Natural killer cell (primary cell): ENCODE results near the gene SH2D6. TPM values are rescaled to one million over a fixed set of nuclear protein-coding genes. Genes with fewer than 3 reads are reported as not detected.

Experiments
- ATAC-seq, 3 donors: fragments of 150-1000 bp in 2 of 3; fragments of 200-7000 bp in 1 of 3; cut with Tn5 transposase; 1 replicate in 1 of 3; 2 replicates in 2 of 3; pipeline ENCODE4 v1.10.0; 2021; ENCODE audit warnings: mild to moderate bottlenecking in 2 of 3, moderate library complexity in 2 of 3
- DNase-seq, 2 donors: peaks; one replicate each; pipeline versions ENCODE4 v3.0.0 to v3.0.0-alpha.2; 2013 to 2021; ENCODE audit warnings: mixed read lengths in 1 of 2
- H3K27ac ChIP-seq: one replicate; pipeline ENCODE4 v1.5.1; 2013; ENCODE audit warnings: mild to moderate bottlenecking, low read length
- H3K27me3 ChIP-seq: one replicate; pipeline ENCODE4 v1.6.1; 2013; ENCODE audit warnings: low read length; ENCODE audit not compliant: control insufficient read depth, insufficient read depth
- H3K36me3 ChIP-seq: one replicate; pipeline ENCODE4 v1.6.1; 2013; ENCODE audit warnings: low read length; ENCODE audit not compliant: control insufficient read depth, insufficient read depth
- H3K4me1 ChIP-seq: one replicate; pipeline ENCODE4 v1.6.1; 2013; ENCODE audit warnings: low read length; ENCODE audit not compliant: control insufficient read depth, insufficient read depth
- H3K4me3 ChIP-seq: one replicate; pipeline ENCODE4 v1.5.1; 2013; ENCODE audit warnings: low read length
- H3K9me3 ChIP-seq: one replicate; pipeline ENCODE4 v1.6.1; 2013; ENCODE audit warnings: low read length; ENCODE audit not compliant: control insufficient read depth, insufficient read depth
- H3K27ac Mint-ChIP-seq, 2 donors: one replicate each; pipeline ENCODE4 v1.8.0; 2022; ENCODE audit warnings: mild to moderate bottlenecking in 2 of 2, mixed read lengths in 2 of 2, moderate library complexity in 1 of 2
- H3K27me3 Mint-ChIP-seq, 2 donors: one replicate each; pipeline ENCODE4 v1.8.0; 2022; ENCODE audit warnings: low read depth in 2 of 2, mixed read lengths in 2 of 2
- H3K36me3 Mint-ChIP-seq: one replicate; pipeline ENCODE4 v1.8.0; 2022; ENCODE audit warnings: mixed read lengths
- H3K4me1 Mint-ChIP-seq, 2 donors: one replicate each; pipeline ENCODE4 v1.8.0; 2022; ENCODE audit warnings: mixed read lengths in 2 of 2
- H3K4me3 Mint-ChIP-seq: one replicate; pipeline ENCODE4 v1.8.0; 2022; ENCODE audit warnings: mild to moderate bottlenecking, moderate library complexity, mixed read lengths
- H3K9me3 Mint-ChIP-seq, 2 donors: one replicate each; pipeline ENCODE4 v1.8.0; 2022; ENCODE audit warnings: mixed read lengths in 2 of 2
- WGBS: methylation state at CpG from one replicate; pipeline ENCODE4 v1.1.7; 2013; ENCODE audit warnings: missing lambda C conversion rate; ENCODE audit not compliant: insufficient coverage; 5-methylcytosine and 5-hydroxymethylcytosine counted together
- intact Hi-C: fragments of 100-400 bp; cut with micrococcal nuclease; formaldehyde crosslinking; loops from one replicate; pipeline ENCODE4 v1.14.2; 2022
- total RNA-seq, 4 donors: library from RNA; stranded (reverse); fragments of 120-200 nt in 1 of 4; gene quantifications; one replicate each; pipeline versions ENCODE4 v1.2.3 to v1.2.4, GENCODE V29; 2013 to 2022
- TF ChIP-seq, protein P1 (sequence below): fragments of 200-600 bp; IDR thresholded peaks from one replicate; pipeline ENCODE4 v1.8.0; 2022; ENCODE audit warnings: antibody characterized with exemption

The SH2D6 gene
- total RNA-seq, 3 donors from 2014 or later (not counting 1 experiment from before 2014, with no cell fraction given): 0.21 to 0.57 TPM; not detected in 1

DNA sequence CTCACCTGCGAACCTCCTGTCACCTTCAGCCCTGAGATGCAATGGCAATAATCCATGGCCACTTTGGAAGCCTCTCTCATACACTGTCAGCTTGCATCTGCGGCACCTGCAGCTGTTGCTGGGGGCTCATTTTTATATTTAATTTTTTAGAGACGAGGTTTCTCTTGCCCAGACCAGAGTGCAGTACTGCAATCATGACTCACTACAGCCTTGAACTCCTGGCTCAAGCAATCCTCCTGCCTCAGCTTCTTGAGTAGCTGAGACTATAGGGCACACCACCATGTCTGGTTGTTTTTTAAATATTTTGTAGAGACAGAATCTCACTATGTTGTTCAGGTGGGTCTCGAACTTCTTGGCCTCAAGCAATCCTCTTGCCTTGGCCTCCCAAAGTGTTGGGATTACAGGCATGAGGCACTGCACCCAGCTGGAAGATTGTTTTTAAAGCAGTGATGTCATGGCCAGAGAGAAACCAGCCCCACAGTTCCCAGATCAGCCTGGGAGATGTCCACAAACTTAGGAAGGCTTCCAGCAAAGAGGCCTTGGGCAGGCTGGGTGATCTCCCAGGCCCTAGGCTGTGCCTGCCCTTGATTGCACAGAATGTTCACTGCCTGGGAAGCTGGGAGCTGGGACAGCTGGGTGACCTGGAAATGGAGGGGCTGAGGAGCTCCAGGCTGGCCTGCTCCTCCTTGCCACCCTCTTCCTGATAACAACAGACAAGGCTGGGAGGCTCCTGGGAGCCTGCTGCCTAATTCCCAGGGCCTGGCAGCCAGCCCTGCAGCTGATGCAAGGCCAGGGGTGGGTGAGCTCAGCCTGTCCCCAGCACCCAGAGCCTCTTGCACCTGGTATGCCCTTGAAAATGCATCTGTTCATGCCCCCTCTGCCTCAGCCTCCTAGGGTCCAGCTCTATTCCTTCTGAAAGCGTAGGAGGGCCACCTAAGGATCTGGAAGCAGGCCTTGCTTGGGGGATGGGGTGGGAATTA, 27.1 kb downstream of the SH2D6 start:
- Histone ChIP-seq H3K27ac (no peak overlapping the region), H3K9me3 (no peaks in the 10 kb centered on the region), H3K4me3 (no peak overlapping the region), H3K4me1 (no peaks in the 10 kb centered on the region), H3K36me3 (no peaks in the 10 kb centered on the region), H3K27me3 (no peaks in the 10 kb centered on the region)
- Mint-ChIP-seq H3K27ac (no peak overlapping the region), H3K4me1 (no peaks in the 10 kb centered on the region), H3K27me3 (no peaks in the 10 kb centered on the region), H3K36me3 (no peaks in the 10 kb centered on the region), H3K4me3 (no peak overlapping the region), H3K9me3 (no peaks in the 10 kb centered on the region)
- ATAC-seq (no peak), DNase-seq (no peak)
- intact Hi-C loops: no loop called here
- TF ChIP-seq, protein P1, sequence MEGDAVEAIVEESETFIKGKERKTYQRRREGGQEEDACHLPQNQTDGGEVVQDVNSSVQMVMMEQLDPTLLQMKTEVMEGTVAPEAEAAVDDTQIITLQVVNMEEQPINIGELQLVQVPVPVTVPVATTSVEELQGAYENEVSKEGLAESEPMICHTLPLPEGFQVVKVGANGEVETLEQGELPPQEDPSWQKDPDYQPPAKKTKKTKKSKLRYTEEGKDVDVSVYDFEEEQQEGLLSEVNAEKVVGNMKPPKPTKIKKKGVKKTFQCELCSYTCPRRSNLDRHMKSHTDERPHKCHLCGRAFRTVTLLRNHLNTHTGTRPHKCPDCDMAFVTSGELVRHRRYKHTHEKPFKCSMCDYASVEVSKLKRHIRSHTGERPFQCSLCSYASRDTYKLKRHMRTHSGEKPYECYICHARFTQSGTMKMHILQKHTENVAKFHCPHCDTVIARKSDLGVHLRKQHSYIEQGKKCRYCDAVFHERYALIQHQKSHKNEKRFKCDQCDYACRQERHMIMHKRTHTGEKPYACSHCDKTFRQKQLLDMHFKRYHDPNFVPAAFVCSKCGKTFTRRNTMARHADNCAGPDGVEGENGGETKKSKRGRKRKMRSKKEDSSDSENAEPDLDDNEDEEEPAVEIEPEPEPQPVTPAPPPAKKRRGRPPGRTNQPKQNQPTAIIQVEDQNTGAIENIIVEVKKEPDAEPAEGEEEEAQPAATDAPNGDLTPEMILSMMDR: no peak
- 88% methylated on average over 5 of the region's 5 CpGs for WGBS

- no peak overlapping the region for H3K27ac Mint-ChIP-seq
- H3K27me3 Mint-ChIP-seq: no peaks in the 10 kb centered on the region
- no peaks in the 10 kb centered on the region for H3K36me3 Mint-ChIP-seq
- no peaks in the 10 kb centered on the region for H3K4me1 Mint-ChIP-seq
- TF ChIP-seq, protein P1: no peak
- H3K4me3 Mint-ChIP-seq: no peak overlapping the region
- Histone ChIP-seq H3K4me1 (no peaks in the 10 kb centered on the region), H3K9me3 (no peaks in the 10 kb centered on the region), H3K27me3 (no peaks in the 10 kb centered on the region), H3K36me3 (no peaks in the 10 kb centered on the region), H3K4me3 (no peak overlapping the region), H3K27ac (no peak overlapping the region)
- H3K9me3 Mint-ChIP-seq: no peaks in the 10 kb centered on the region
- no peak for ATAC-seq
- DNase-seq: no peak
- WGBS: 89% methylated on average over 14 of the region's 14 CpGs
- intact Hi-C loops: no loop called here
Measured at GRCh38 chr2:85446296-85447221, 28.0 kb downstream of the SH2D6 start.

GRCh38 chr2:85447222-85447585, 28.7 kb downstream of the SH2D6 start:
- H3K9me3 ChIP-seq: no peaks in the 10 kb centered on the region
- H3K27ac Mint-ChIP-seq: no peak overlapping the region

More at GRCh38 chr2:85447222-85447585, 28.7 kb downstream of the SH2D6 start:
- TF ChIP-seq, protein P1: no peak
- H3K4me1 ChIP-seq: no peaks in the 10 kb centered on the region
- 95% methylated on average over 8 of the region's 8 CpGs for WGBS
- Mint-ChIP-seq H3K9me3 (no peaks in the 10 kb centered on the region), H3K36me3 (no peaks in the 10 kb centered on the region), H3K4me3 (no peak overlapping the region), H3K4me1 (no peaks in the 10 kb centered on the region), H3K27me3 (no peaks in the 10 kb centered on the region)
- no peaks in the 10 kb centered on the region for H3K27me3 ChIP-seq
- no peak overlapping the region for H3K4me3 ChIP-seq
- H3K36me3 ChIP-seq: no peaks in the 10 kb centered on the region
- H3K27ac ChIP-seq: no peak overlapping the region
- DNase-seq (no peak), ATAC-seq (no peak)
- intact Hi-C loops: no loop called here
